MM.1S (cell line): ENCODE measurements around the gene INTS7.

Experiments
- EZH2 ChIP-seq: fragments of 300-600 bp; sonication (generic); optimal IDR thresholded peaks from 2 replicates; pipeline ENCODE3; 2017; ENCODE audit warnings: low read depth, mild to moderate bottlenecking, antibody characterized with exemption, low read length, mixed read lengths
- TF ChIP-seq, protein P1 (sequence below): fragments of 300-600 bp; sonication (generic); IDR thresholded peaks from 2 replicates; pipeline ENCODE4 v1.5.1; 2016; ENCODE audit warnings: antibody characterized with exemption, low read length, mixed read lengths

DNA sequence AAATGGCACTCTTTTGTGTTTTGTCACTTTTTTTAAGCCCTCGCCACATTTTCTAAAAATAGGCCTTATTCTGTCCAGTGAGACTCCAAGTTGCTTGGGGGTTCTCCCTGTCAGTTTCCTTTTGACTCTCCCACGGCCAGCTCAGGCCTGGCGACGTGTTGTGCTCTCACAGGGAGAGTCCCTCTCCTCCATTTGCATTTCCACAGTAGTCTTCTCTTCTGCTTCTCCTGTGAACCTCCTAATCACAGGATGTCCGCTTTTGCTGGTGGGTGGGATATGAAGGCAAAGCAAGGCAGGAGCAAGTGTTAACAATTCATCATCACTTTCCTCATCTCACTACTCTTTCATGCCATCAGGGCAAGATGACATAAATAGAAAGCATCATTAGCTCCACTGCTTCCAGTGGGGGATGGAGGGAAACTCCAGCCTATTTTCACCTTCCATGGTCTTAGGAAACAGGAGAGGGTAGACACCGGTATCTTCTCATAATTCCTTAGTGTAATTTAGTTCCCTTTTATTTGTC is 99.8 kb downstream of the INTS7 start:
- TF ChIP-seq, protein P1, sequence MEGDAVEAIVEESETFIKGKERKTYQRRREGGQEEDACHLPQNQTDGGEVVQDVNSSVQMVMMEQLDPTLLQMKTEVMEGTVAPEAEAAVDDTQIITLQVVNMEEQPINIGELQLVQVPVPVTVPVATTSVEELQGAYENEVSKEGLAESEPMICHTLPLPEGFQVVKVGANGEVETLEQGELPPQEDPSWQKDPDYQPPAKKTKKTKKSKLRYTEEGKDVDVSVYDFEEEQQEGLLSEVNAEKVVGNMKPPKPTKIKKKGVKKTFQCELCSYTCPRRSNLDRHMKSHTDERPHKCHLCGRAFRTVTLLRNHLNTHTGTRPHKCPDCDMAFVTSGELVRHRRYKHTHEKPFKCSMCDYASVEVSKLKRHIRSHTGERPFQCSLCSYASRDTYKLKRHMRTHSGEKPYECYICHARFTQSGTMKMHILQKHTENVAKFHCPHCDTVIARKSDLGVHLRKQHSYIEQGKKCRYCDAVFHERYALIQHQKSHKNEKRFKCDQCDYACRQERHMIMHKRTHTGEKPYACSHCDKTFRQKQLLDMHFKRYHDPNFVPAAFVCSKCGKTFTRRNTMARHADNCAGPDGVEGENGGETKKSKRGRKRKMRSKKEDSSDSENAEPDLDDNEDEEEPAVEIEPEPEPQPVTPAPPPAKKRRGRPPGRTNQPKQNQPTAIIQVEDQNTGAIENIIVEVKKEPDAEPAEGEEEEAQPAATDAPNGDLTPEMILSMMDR, result no peak
- TF ChIP-seq EZH2, result no peak
